ENCODE data around the gene TUBB. TPM values are rescaled to one million over a fixed set of nuclear protein-coding genes. Genes with fewer than 3 reads are reported as not detected.
"Not testable (repeated sequence)": the region's sequence is repeated elsewhere in the genome, so short reads cannot be mapped to it uniquely, and the experiment has no call there.

The TUBB gene
- total RNA-seq, 2 experiments from 2014 or later: 1,638 to 1,703 TPM

DNA sequence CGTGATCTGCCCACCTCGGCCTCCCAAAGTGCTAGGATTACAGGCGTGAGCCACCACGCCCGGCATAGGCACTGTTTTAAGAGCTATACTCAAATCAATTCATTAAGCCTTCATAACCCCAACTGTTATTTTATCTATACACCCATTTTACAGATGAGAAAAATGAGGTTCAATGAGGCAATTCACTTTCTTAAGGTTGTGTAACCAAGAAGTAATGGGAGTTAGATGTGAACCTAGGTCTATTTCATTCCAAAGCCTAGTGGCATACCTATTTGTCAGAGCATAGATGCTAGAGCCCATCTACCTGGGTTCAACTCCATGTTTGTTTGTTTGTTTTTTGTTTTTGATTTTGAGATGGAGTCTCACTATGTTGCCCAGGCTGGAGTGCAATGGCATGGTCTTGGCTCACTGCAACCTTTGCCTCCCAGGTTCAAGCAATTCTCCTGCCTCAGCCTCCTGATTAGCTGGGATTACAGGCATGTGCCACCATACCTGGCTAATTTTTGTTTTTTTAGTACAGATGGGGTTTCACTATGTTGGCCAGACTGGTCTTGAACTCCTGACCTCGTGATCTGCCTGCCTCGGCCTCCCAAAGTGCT, 36.4 kb downstream of the TUBB start:
- H3K27ac Mint-ChIP-seq; H3K36me3 Mint-ChIP-seq (ENCODE audit: low read depth); DNase-seq; H3K27me3 Mint-ChIP-seq (ENCODE audit: low read depth); H3K9me3 Mint-ChIP-seq (ENCODE audit: insufficient read depth); H3K4me3 Mint-ChIP-seq; POLR2A ChIA-PET; ATAC-seq: not testable (repeated sequence)
- peaks cover 32% of the 10 kb centered on the region for H3K4me1 Mint-ChIP-seq (ENCODE audit: low read depth)
- CTCF ChIA-PET: interaction anchor here (0.8 to 2.1 kb wide), 3 partner anchors 10 to 26 kb away, joined by 4 to 12 read pairs (median 7); partner anchors contain the start of gene IER3

DNA sequence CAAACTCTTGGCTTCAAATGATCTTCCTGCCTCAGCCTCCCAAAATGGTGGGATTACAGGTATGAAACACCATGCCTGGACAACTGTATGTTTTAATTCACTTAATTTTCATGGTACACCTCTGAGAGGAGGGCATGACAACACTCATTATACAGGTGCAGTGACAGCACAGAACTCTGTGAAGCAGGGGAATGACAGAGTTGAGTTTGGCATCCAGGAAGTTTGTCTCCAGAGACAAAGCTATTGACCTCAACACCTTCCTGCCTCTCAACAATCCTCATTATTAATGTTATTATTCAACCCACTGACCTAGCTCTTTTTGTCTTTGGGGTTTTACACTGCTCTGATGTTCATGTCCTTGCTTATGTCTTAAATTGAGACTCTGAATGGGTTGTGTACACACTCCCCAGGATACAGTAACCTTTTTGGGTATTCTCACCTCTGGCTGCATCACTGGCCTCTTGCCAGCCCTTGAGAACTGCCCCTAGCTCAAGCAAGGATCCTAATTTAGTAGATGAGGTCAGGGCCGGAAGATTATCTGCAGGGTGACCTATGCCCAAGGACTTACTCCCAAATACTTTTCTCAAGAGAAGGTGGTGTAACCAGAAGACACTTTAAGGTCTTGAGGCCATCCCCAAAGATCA, 37.2 kb downstream of the TUBB start:
- ChIA-PET POLR2A (interaction anchor here (1.3 kb wide), 1 partner anchor 25 kb away, joined by 3 read pairs; no protein-coding TSS in a partner anchor), CTCF (interaction anchor here (0.6 to 1.9 kb wide), 5 partner anchors 9 to 224 kb away, joined by 3 to 7 read pairs (median 3); no protein-coding TSS in a partner anchor)
- Mint-ChIP-seq H3K4me1 (ENCODE audit: low read depth) (peaks cover 35% of the 10 kb centered on the region), H3K9me3 (ENCODE audit: insufficient read depth) (no peaks in the 10 kb centered on the region), H3K27ac (no peak overlapping the region), H3K27me3 (ENCODE audit: low read depth) (no peaks in the 10 kb centered on the region), H3K4me3 (no peak overlapping the region), H3K36me3 (ENCODE audit: low read depth) (peaks cover 3% of the 10 kb centered on the region)
- DNase-seq: no peak
- no peak for ATAC-seq

DNA sequence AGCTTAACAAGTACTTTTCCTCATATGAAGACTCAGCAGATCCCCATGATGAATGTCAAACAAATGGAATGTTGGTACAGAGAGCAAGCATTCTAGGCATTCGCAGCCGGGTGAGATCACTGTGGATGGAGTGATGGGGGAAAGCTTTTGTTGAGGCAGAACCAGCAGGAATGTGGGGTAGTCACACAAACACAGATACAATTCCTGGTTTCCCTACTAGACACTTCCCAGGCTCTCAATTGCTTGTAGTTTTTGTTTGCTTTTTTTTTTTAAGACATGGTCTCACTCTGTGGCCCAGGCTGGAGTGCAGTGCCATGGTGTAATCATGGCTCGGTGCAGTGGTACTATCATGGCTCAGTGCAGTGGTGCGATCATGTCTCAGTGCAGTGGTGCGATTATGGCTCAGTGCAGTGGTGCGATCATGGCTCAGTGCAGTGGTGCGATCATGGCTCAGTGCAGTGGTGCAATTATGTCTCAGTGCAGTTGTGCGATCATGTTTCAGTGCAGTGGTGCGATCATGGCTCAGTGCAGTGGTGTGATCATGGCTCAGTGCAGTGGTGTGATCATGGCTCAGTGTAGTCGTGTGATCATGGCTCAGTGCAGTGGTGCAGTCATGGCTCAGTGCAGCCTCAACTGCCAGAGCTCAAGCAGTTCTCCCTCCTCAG, 39.6 kb downstream of the TUBB start:
- H3K4me1 Mint-ChIP-seq (ENCODE audit: low read depth): peaks cover 48% of the 10 kb centered on the region
- no peak overlapping the region for H3K4me3 Mint-ChIP-seq
- H3K36me3 Mint-ChIP-seq (ENCODE audit: low read depth): peaks cover 7% of the 10 kb centered on the region
- H3K27me3 Mint-ChIP-seq (ENCODE audit: low read depth): no peaks in the 10 kb centered on the region
- DNase-seq (no peak), ATAC-seq (no peak)
- ChIA-PET POLR2A (interaction anchor here (0.5 to 0.6 kb wide), 2 partner anchors 34 to 839 kb away, joined by 3 to 6 read pairs; no protein-coding TSS in a partner anchor), CTCF (interaction anchor here (0.6 to 1.6 kb wide), 5 partner anchors 13 to 60 kb away, joined by 3 to 8 read pairs (median 4); no protein-coding TSS in a partner anchor)
- no peaks in the 10 kb centered on the region for H3K9me3 Mint-ChIP-seq (ENCODE audit: insufficient read depth)
- no peak overlapping the region for H3K27ac Mint-ChIP-seq

DNA sequence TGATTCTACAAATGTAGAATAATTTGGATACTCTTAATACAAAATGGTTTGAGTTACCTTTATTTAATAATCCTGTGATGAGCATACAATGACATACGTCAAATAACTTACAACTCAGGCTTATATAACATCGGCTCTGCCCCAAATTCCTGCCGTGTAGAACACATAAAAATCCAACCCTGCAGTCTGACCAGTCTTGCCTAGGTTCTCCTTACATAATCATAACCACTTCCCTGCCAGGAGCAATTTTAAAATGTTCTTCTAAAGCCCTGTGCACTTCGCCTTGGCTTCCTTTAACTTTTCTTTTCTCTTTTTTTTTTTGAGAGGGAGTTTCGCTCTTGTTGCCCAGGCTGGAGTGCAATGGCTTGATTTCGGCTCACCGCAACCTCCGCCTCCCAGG, 40.4 kb downstream of the TUBB start:
- peaks cover 7% of the 10 kb centered on the region for H3K36me3 Mint-ChIP-seq (ENCODE audit: low read depth)
- no peaks in the 10 kb centered on the region for H3K9me3 Mint-ChIP-seq (ENCODE audit: insufficient read depth)
- no peak overlapping the region for H3K4me3 Mint-ChIP-seq
- no peak for ATAC-seq
- H3K4me1 Mint-ChIP-seq (ENCODE audit: low read depth): peaks cover 55% of the 10 kb centered on the region
- H3K27ac Mint-ChIP-seq: no peak overlapping the region
- ChIA-PET POLR2A (no interaction called here), CTCF (interaction anchor here (1.0 to 1.1 kb wide), 2 partner anchors 14 to 16 kb away, joined by 4 read pairs; partner anchors contain the start of gene IER3)
- no peaks in the 10 kb centered on the region for H3K27me3 Mint-ChIP-seq (ENCODE audit: low read depth)
- no peak for DNase-seq

DNA sequence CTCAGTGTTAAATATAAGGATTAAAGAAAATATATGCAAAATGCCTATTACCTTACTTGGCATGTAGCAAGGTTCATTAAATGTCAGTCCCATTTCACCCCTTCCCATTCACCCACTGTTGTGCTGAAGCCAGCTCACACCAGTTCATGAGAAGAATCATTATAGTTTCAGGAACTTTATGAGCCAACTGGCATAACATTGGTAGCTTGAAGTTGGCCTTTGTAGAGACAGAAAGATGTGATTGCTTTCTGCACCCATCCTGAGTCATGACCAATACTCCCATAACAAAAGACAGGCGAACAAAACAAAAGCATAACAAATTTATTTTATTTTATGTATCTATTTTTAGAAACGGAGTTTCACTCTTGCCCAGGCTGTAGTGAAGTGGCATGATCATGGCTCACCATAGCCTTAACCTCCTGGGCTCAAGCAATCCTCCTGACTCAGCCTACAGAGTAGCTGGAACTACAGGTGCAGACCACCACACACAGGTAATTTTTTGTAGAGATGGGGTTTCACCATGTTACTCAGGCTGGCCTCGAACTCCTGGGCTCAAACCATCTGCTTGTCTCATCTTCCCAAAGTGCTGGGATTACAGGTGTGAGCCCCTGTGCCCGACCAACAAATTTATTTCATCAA, 41.8 kb downstream of the TUBB start:
- H3K27ac Mint-ChIP-seq: no peak overlapping the region
- peaks cover 64% of the 10 kb centered on the region for H3K4me1 Mint-ChIP-seq (ENCODE audit: low read depth)
- no peaks in the 10 kb centered on the region for H3K27me3 Mint-ChIP-seq (ENCODE audit: low read depth)
- no peaks in the 10 kb centered on the region for H3K9me3 Mint-ChIP-seq (ENCODE audit: insufficient read depth)
- no peak for DNase-seq
- no peak overlapping the region for H3K4me3 Mint-ChIP-seq
- CTCF ChIA-PET: no interaction called here
- POLR2A ChIA-PET: interaction anchor here (0.8 kb wide), 1 partner anchor 15 kb away, joined by 3 read pairs; no protein-coding TSS in a partner anchor
- peaks cover 7% of the 10 kb centered on the region for H3K36me3 Mint-ChIP-seq (ENCODE audit: low read depth)
- no peak for ATAC-seq

DNA sequence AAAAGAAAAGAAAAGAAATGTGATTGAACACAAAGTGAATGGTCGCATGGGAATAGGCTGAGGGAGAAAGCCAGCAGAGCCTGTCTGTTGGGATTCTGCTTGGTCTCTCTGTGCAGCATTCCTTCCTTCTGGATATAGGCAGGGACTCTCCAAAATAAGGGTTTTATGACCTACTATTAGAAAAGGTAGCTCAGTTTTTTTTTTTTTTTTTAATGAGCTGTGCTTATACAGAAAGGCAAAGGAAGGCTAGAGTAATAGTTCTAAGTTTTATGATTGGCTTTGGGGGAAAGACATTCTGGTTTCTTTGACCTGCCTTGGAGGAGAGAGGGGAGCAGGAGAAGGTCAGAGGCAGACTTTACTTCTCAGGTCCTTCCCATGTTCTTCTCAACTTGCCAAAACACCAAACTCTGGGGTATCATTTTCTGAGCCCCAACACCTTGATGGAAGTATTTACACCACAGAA, 43.0 kb downstream of the TUBB start:
- Mint-ChIP-seq H3K9me3 (ENCODE audit: insufficient read depth) (no peaks in the 10 kb centered on the region), H3K4me3 (no peak overlapping the region), H3K27ac (peak overlapping the region; percentile 86), H3K27me3 (ENCODE audit: low read depth) (no peaks in the 10 kb centered on the region), H3K4me1 (ENCODE audit: low read depth) (peaks cover 69% of the 10 kb centered on the region), H3K36me3 (ENCODE audit: low read depth) (peaks cover 7% of the 10 kb centered on the region)
- DNase-seq (no peak), ATAC-seq (no peak)
- ChIA-PET CTCF (interaction anchor here (0.7 to 1.5 kb wide), 5 partner anchors 11 to 74 kb away, joined by 3 read pairs; no protein-coding TSS in a partner anchor), POLR2A (interaction anchor here (1.0 to 1.6 kb wide), 2 partner anchors 19 to 26 kb away, joined by 5 to 8 read pairs; partner anchors contain the start of gene IER3)

DNA sequence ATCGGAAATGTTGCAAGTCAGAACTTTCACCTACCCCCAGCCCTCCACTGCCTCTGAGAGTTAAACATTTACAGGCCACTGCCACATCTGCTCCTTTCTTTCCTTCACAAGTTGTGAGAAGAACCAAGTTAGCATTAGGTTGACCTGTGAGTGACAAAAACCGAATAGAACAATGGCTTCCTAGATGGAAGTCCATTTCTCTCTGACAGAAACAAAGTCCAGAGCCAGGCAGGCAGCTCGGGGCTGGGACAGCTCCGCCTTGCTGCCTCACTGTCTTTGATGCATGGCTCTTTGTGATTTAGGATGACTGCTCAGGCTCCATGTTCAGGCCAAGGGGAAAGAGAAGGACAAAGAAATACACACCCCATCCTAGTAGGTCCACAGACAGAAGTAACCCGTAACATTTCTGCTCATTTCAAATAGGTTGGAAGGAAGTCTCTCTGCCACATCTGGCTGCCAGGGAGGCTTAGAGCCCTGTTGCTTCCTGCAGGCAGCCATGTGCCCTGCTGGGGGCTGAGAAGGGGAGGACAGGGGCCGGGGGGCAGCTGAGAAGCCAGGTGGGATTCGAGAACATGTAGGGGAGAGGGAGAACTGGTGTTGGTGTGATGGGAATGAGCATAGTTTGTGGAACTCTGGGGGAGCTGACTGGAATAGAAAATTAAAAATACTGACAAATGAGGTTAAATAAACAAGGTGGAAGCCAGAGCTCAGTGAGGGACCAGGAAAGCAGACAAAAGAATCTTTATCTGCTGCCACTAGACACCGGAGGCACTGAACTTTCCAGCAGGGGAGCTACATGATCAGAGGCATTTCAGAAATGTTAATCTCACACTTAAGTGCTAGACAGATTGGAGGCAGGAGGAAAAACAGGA, 43.7 kb downstream of the TUBB start:
- peaks cover 72% of the 10 kb centered on the region for H3K4me1 Mint-ChIP-seq (ENCODE audit: low read depth)
- H3K27ac Mint-ChIP-seq: peak overlapping the region; percentile 86
- DNase-seq (no peak), ATAC-seq (peak; percentile 24)
- ChIA-PET POLR2A (interaction anchor here (1.0 to 1.6 kb wide), 2 partner anchors 20 to 27 kb away, joined by 5 to 8 read pairs; partner anchors contain the start of gene IER3), CTCF (interaction anchor here (0.7 to 1.5 kb wide), 11 partner anchors 10 to 323 kb away, joined by 3 to 7 read pairs (median 3); partner anchors contain the start of gene FLOT1)
- H3K36me3 Mint-ChIP-seq (ENCODE audit: low read depth): peaks cover 7% of the 10 kb centered on the region
- H3K9me3 Mint-ChIP-seq (ENCODE audit: insufficient read depth): no peaks in the 10 kb centered on the region
- peak overlapping the region; percentile 6 for H3K4me3 Mint-ChIP-seq
- no peaks in the 10 kb centered on the region for H3K27me3 Mint-ChIP-seq (ENCODE audit: low read depth)

DNA sequence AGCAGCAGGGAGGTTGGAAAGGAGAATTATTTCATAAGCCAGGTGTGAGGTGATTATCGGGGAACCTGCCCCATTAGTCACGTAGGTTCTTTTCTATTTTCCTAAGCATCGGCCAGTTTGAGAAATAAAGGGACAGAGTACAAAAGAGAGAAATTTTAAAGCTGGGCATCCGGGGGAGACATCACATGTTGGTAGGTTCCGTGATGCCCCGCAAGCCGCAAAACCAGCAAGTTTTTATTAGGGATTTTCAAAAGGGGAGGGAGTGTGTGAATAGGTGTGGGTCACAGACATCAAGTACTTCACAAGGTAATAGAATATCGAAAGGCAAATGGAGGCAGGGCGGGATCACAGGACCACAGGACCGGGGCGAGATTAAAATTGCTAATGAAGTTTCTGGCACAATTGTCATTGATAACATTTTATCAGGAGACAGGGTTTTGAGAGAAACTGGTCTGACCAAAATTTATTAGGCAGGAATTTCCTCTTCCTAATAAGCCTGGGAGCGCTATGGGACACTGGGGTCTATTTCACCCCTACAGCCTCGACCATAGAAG, 44.4 kb downstream of the TUBB start:
- not testable (repeated sequence) for H3K4me3 Mint-ChIP-seq
- peaks cover 74% of the 10 kb centered on the region for H3K4me1 Mint-ChIP-seq (ENCODE audit: low read depth)

DNA sequence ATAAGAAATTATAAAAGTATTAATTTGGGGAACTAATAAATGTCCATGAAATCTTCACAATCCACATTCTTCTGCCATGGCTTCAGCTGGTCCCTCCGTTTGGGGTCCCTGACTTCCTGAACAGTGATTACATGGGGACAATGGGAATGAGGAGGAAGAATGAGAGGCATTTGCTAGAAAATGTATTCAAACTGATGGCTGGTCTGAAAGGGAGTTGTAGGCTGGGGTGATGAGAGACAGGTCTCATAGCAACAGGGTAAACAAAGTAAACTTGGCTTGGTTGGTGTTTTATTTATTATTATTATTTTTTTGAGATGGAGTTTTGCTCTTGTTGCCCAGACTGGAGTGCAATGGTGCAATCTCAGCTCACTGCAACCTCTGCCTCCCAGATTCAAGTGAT, 45.3 kb downstream of the TUBB start:
- not testable (repeated sequence) for H3K27me3 Mint-ChIP-seq (ENCODE audit: low read depth); DNase-seq; H3K9me3 Mint-ChIP-seq (ENCODE audit: insufficient read depth); H3K4me3 Mint-ChIP-seq; ATAC-seq; H3K36me3 Mint-ChIP-seq (ENCODE audit: low read depth); H3K27ac Mint-ChIP-seq
- POLR2A ChIA-PET: interaction anchor here (4.9 to 5.7 kb wide), 2 partner anchors 22 to 23 kb away, joined by 40 to 46 read pairs; partner anchors contain the start of genes FLOT1 and IER3
- peaks cover 76% of the 10 kb centered on the region for H3K4me1 Mint-ChIP-seq (ENCODE audit: low read depth)
- CTCF ChIA-PET: interaction anchor here (0.9 to 2.0 kb wide), 6 partner anchors 17 to 64 kb away, joined by 3 to 10 read pairs (median 4); partner anchors contain the start of gene IER3

More for the DNA sequence above, 44.4 kb downstream of the TUBB start:
- ChIA-PET CTCF (interaction anchor here (0.8 to 1.5 kb wide), 9 partner anchors 21 to 323 kb away, joined by 3 to 7 read pairs (median 3); partner anchors contain the start of gene FLOT1), POLR2A (interaction anchor here (1.6 kb wide), 1 partner anchor 21 kb away, joined by 8 read pairs; the partner anchor contains the start of gene IER3)
- H3K9me3 Mint-ChIP-seq (ENCODE audit: insufficient read depth); H3K36me3 Mint-ChIP-seq (ENCODE audit: low read depth); H3K27me3 Mint-ChIP-seq (ENCODE audit: low read depth); ATAC-seq; DNase-seq: not testable (repeated sequence)
- H3K27ac Mint-ChIP-seq: peak overlapping the region; percentile 86
